Mammary epithelial cell (primary cell): Measurements from ENCODE around the gene CELF4.

ENCODE experiments used
- CTCF ChIP-seq, 2 donors: IDR thresholded peaks in 1 of 2; conservative IDR thresholded peaks in 1 of 2; 2 replicates each; pipeline ENCODE4 v1.5.1; 2011 to 2012; ENCODE audit warnings: inconsistent platforms in 2 of 2, low read length in 2 of 2, mild to moderate bottlenecking in 2 of 2, control low read depth in 1 of 2, low read depth in 1 of 2; ENCODE audit not compliant: insufficient read depth in 1 of 2; ENCODE audit errors: extremely low read depth in 1 of 2
- EZH2 ChIP-seq: IDR thresholded peaks from 2 replicates; pipeline ENCODE4 v1.6.1; 2012; ENCODE audit warnings: low read length, inconsistent platforms, borderline replicate concordance

- TF ChIP-seq CTCF (conservative IDR thresholded peaks at IDR 0.05 in 1 of 2, IDR thresholded peaks at IDR 0.05 in 1 of 2; ENCODE audit: extremely low read depth in 1 of 2, insufficient read depth in 1 of 2, low read depth in 1 of 2, low read length in 2 of 2): no peak
- TF ChIP-seq EZH2: no peak
These were observed 248.1 kb downstream of the CELF4 start for GRCh38 chr18:37317486-37317885.
